Stimulated activated effector memory CD8-positive, alpha-beta T cell treated with anti-CD3 and anti-CD28 coated beads, Interleukin-12 subunit alpha, Interleukin-12 subunit beta, amount 100 ng/mL, for 72 hours (primary cell): ENCODE measurements around the gene DNTT.
"Not testable (repeated sequence)": the region's sequence is repeated elsewhere in the genome, so short reads cannot be mapped to it uniquely, and the experiment has no call there.

Experiments used
- ATAC-seq: fragments of 150-1000 bp; cut with Tn5 transposase; 2 replicates; pipeline ENCODE4 v1.10.0; 2021
- DNase-seq, 2 donors: peaks; one replicate each; pipeline ENCODE4 v3.0.0; 2021 to 2022; ENCODE audit warnings: low spot score in 2 of 2
- H3K27ac Mint-ChIP-seq: one replicate; pipeline ENCODE4 v1.8.0; 2022; ENCODE audit warnings: mild to moderate bottlenecking, mixed read lengths
- H3K36me3 Mint-ChIP-seq: one replicate; pipeline ENCODE4 v1.8.0; 2022; ENCODE audit warnings: mild to moderate bottlenecking, mixed read lengths
- H3K4me1 Mint-ChIP-seq: one replicate; pipeline ENCODE4 v1.8.0; 2022; ENCODE audit warnings: mixed read lengths
- H3K4me3 Mint-ChIP-seq: one replicate; pipeline ENCODE4 v1.8.0; 2022; ENCODE audit warnings: mild to moderate bottlenecking, mixed read lengths
- H3K9me3 Mint-ChIP-seq: one replicate; pipeline ENCODE4 v1.8.0; 2022; ENCODE audit warnings: mixed read lengths

Gene DNTT

GRCh38 chr10:96289218-96289910 is 14.9 kb upstream of the DNTT start:
- no peaks in the 10 kb centered on the region for H3K36me3 Mint-ChIP-seq
- H3K9me3 Mint-ChIP-seq = no peaks in the 10 kb centered on the region
- no peak for ATAC-seq
- H3K4me3 Mint-ChIP-seq = no peak overlapping the region
- DNase-seq = no peak
- no peak overlapping the region for H3K27ac Mint-ChIP-seq
- no peaks in the 10 kb centered on the region for H3K4me1 Mint-ChIP-seq

- no peaks in the 10 kb centered on the region for H3K36me3 Mint-ChIP-seq
- H3K27ac Mint-ChIP-seq = no peak overlapping the region
- DNase-seq (no peak), ATAC-seq (no peak)
- H3K4me1 Mint-ChIP-seq = no peaks in the 10 kb centered on the region
- no peak overlapping the region for H3K4me3 Mint-ChIP-seq
- H3K9me3 Mint-ChIP-seq = no peaks in the 10 kb centered on the region
Measured at GRCh38 chr10:96290368-96291133, 13.7 kb upstream of the DNTT start.

- Mint-ChIP-seq H3K4me1 (no peaks in the 10 kb centered on the region), H3K4me3 (no peak overlapping the region), H3K27ac (no peak overlapping the region), H3K36me3 (no peaks in the 10 kb centered on the region), H3K9me3 (no peaks in the 10 kb centered on the region)
- ATAC-seq = peak; percentile 64
- no peak for DNase-seq
Measured at GRCh38 chr10:96292971-96293920, 11.0 kb upstream of the DNTT start.

GRCh38 chr10:96295475-96295874 is 8.8 kb upstream of the DNTT start:
- DNase-seq = no peak
- no peaks in the 10 kb centered on the region for H3K36me3 Mint-ChIP-seq
- H3K4me1 Mint-ChIP-seq = no peaks in the 10 kb centered on the region
- H3K9me3 Mint-ChIP-seq = no peaks in the 10 kb centered on the region
- no peak for ATAC-seq
- H3K4me3 Mint-ChIP-seq = no peak overlapping the region
- no peak overlapping the region for H3K27ac Mint-ChIP-seq

- Mint-ChIP-seq H3K4me3 (no peak overlapping the region), H3K36me3 (no peaks in the 10 kb centered on the region), H3K4me1 (no peaks in the 10 kb centered on the region), H3K9me3 (no peaks in the 10 kb centered on the region), H3K27ac (no peak overlapping the region)
- no peak for ATAC-seq
- no peak for DNase-seq
Measured at GRCh38 chr10:96297486-96297885, 6.7 kb upstream of the DNTT start.

GRCh38 chr10:96298362-96298761 is 5.9 kb upstream of the DNTT start:
- DNase-seq = no peak
- Mint-ChIP-seq H3K4me1 (no peaks in the 10 kb centered on the region), H3K4me3 (no peak overlapping the region), H3K27ac (no peak overlapping the region), H3K36me3 (no peaks in the 10 kb centered on the region), H3K9me3 (no peaks in the 10 kb centered on the region)
- no peak for ATAC-seq

GRCh38 chr10:96299383-96299782 is 4.9 kb upstream of the DNTT start:
- H3K4me1 Mint-ChIP-seq = no peaks in the 10 kb centered on the region
- no peaks in the 10 kb centered on the region for H3K9me3 Mint-ChIP-seq

GRCh38 chr10:96301616-96302015 is 2.6 kb upstream of the DNTT start:
- no peak overlapping the region for H3K27ac Mint-ChIP-seq
- no peaks in the 10 kb centered on the region for H3K36me3 Mint-ChIP-seq
- DNase-seq (no peak), ATAC-seq (no peak)
- H3K4me1 Mint-ChIP-seq = no peaks in the 10 kb centered on the region
- H3K9me3 Mint-ChIP-seq = no peaks in the 10 kb centered on the region
- H3K4me3 Mint-ChIP-seq = no peak overlapping the region

More at GRCh38 chr10:96299383-96299782, 4.9 kb upstream of the DNTT start:
- Mint-ChIP-seq H3K36me3 (no peaks in the 10 kb centered on the region), H3K4me3 (no peak overlapping the region), H3K27ac (no peak overlapping the region)
- ATAC-seq = no peak
- no peak for DNase-seq

GRCh38 chr10:96305019-96305418 is 785 bp downstream of the DNTT start:
- ATAC-seq (peak; percentile 55), DNase-seq (no peak)
- Mint-ChIP-seq H3K9me3 (no peaks in the 10 kb centered on the region), H3K4me1 (no peaks in the 10 kb centered on the region), H3K36me3 (no peaks in the 10 kb centered on the region), H3K27ac (no peak overlapping the region), H3K4me3 (no peak overlapping the region)

- DNase-seq = no peak
- H3K27ac Mint-ChIP-seq = no peak overlapping the region
- H3K4me1 Mint-ChIP-seq = no peaks in the 10 kb centered on the region
- H3K36me3 Mint-ChIP-seq = no peaks in the 10 kb centered on the region
- no peak overlapping the region for H3K4me3 Mint-ChIP-seq
- ATAC-seq = no peak
- H3K9me3 Mint-ChIP-seq = no peaks in the 10 kb centered on the region
Measured at GRCh38 chr10:96306516-96306915, 2.3 kb downstream of the DNTT start.

- H3K27ac Mint-ChIP-seq, DNase-seq, ATAC-seq, H3K4me1 Mint-ChIP-seq, H3K4me3 Mint-ChIP-seq, H3K9me3 Mint-ChIP-seq, H3K36me3 Mint-ChIP-seq: not testable (repeated sequence)
Measured at GRCh38 chr10:96308854-96309253, 4.6 kb downstream of the DNTT start.

GRCh38 chr10:96309628-96310320 is 5.5 kb downstream of the DNTT start:
- Mint-ChIP-seq H3K4me3 (no peak overlapping the region), H3K9me3 (no peaks in the 10 kb centered on the region), H3K27ac (no peak overlapping the region), H3K4me1 (no peaks in the 10 kb centered on the region), H3K36me3 (no peaks in the 10 kb centered on the region)
- DNase-seq = no peak
- no peak for ATAC-seq

- H3K27ac Mint-ChIP-seq = no peak overlapping the region
- H3K9me3 Mint-ChIP-seq = no peaks in the 10 kb centered on the region
- H3K4me1 Mint-ChIP-seq = no peaks in the 10 kb centered on the region
- ATAC-seq (no peak), DNase-seq (no peak)
- no peaks in the 10 kb centered on the region for H3K36me3 Mint-ChIP-seq
- H3K4me3 Mint-ChIP-seq = no peak overlapping the region
Measured at GRCh38 chr10:96310321-96310669, 6.1 kb downstream of the DNTT start.

- ATAC-seq (no peak), DNase-seq (no peak)
- H3K9me3 Mint-ChIP-seq = no peaks in the 10 kb centered on the region
- no peak overlapping the region for H3K27ac Mint-ChIP-seq
- no peaks in the 10 kb centered on the region for H3K36me3 Mint-ChIP-seq
- no peak overlapping the region for H3K4me3 Mint-ChIP-seq
- no peaks in the 10 kb centered on the region for H3K4me1 Mint-ChIP-seq
Measured at GRCh38 chr10:96311180-96311715, 7.0 kb downstream of the DNTT start.

GRCh38 chr10:96313344-96313743 is 9.1 kb downstream of the DNTT start:
- DNase-seq = no peak
- ATAC-seq = no peak
- Mint-ChIP-seq H3K36me3 (no peaks in the 10 kb centered on the region), H3K4me1 (no peaks in the 10 kb centered on the region), H3K9me3 (no peaks in the 10 kb centered on the region), H3K4me3 (no peak overlapping the region), H3K27ac (no peak overlapping the region)
